GM23338 (cell line): ENCODE results near the gene MCOLN2. TPM values are rescaled to one million over a fixed set of nuclear protein-coding genes. Genes with fewer than 3 reads are reported as not detected.
A peak's percentile ranks its signal among the peaks of the same experiment; 100 is the strongest.

Experiments
- ATAC-seq: fragments of 200-7000 bp; cut with Tn5 transposase; 3 replicates; pipeline ENCODE4 v1.9.1; 2020
- DNase-seq: peaks from one replicate; pipeline ENCODE4 v3.0.0-alpha.2; 2015; ENCODE audit warnings: low spot score
- H2AFZ ChIP-seq: fragments of 200-600 bp; sonication (generic); 2 replicates; pipeline ENCODE4 v1.8.0; 2016; ENCODE audit warnings: antibody characterized with exemption, mild to moderate bottlenecking, moderate library complexity
- H3F3A ChIP-seq: fragments of 200-600 bp; sonication (generic); replicated peaks from 2 replicates; pipeline ENCODE4 v1.8.0; 2017; ENCODE audit warnings: antibody characterized with exemption, mixed run types, low read depth
- H3K27ac ChIP-seq: fragments of 200-600 bp; sonication (generic); 2 replicates; pipeline ENCODE4 v1.6.1; 2016; ENCODE audit warnings: low read depth
- H3K27me3 ChIP-seq: fragments of 200-600 bp; sonication (generic); 2 replicates; pipeline ENCODE4 v1.8.0; 2016; ENCODE audit warnings: mild to moderate bottlenecking, mixed run types, moderate library complexity; ENCODE audit not compliant: insufficient read depth
- H3K36me3 ChIP-seq: fragments of 200-600 bp; sonication (generic); 2 replicates; pipeline ENCODE4 v1.8.0; 2016; ENCODE audit warnings: mild to moderate bottlenecking; ENCODE audit not compliant: insufficient read depth
- H3K4me1 ChIP-seq: fragments of 200-600 bp; sonication (generic); 2 replicates; pipeline ENCODE4 v1.8.0; 2016; ENCODE audit warnings: mild to moderate bottlenecking, moderate library complexity; ENCODE audit not compliant: insufficient read depth
- H3K4me2 ChIP-seq: fragments of 200-600 bp; sonication (generic); 2 replicates; pipeline ENCODE4 v1.7.1; 2017; ENCODE audit warnings: mixed run types
- H3K4me3 ChIP-seq: fragments of 200-600 bp; sonication (generic); 2 replicates; pipeline ENCODE4 v1.6.1; 2016; ENCODE audit warnings: mixed run types
- H3K79me2 ChIP-seq: fragments of 200-600 bp; sonication (generic); replicated peaks from 2 replicates; pipeline ENCODE4 v1.8.0; 2017; ENCODE audit warnings: mild to moderate bottlenecking; ENCODE audit not compliant: insufficient read depth
- H3K9me2 ChIP-seq: fragments of 200-600 bp; sonication (generic); 2 replicates; pipeline ENCODE4 v1.8.0; 2017; ENCODE audit not compliant: insufficient read depth
- H4K20me1 ChIP-seq: fragments of 200-600 bp; sonication (generic); replicated peaks from 2 replicates; pipeline ENCODE4 v1.8.0; 2017; ENCODE audit warnings: mild to moderate bottlenecking; ENCODE audit not compliant: insufficient read depth
- H3K27ac Mint-ChIP-seq: 2 replicates; pipeline ENCODE4 v1.8.0; 2020; ENCODE audit warnings: inconsistent platforms, mild to moderate bottlenecking, moderate library complexity, mixed read lengths
- H3K27me3 Mint-ChIP-seq: 3 replicates; pipeline ENCODE4 v1.8.0; 2022; ENCODE audit warnings: low read depth, mild to moderate bottlenecking, moderate library complexity, mixed read lengths, inconsistent platforms; ENCODE audit not compliant: insufficient read depth, poor library complexity
- H3K36me3 Mint-ChIP-seq: 3 replicates; pipeline ENCODE4 v1.8.0; 2021; ENCODE audit warnings: low read depth, mild to moderate bottlenecking, inconsistent platforms, moderate library complexity, mixed read lengths
- H3K4me1 Mint-ChIP-seq: 3 replicates; pipeline ENCODE4 v1.8.0; 2020; ENCODE audit warnings: mild to moderate bottlenecking, inconsistent platforms, mixed read lengths
- H3K4me3 Mint-ChIP-seq: 3 replicates; pipeline ENCODE4 v1.8.0; 2021; ENCODE audit warnings: moderate library complexity, mild to moderate bottlenecking, inconsistent platforms, mixed read lengths
- H3K9me3 Mint-ChIP-seq: 3 replicates; pipeline ENCODE4 v1.8.0; 2020; ENCODE audit warnings: moderate library complexity, mild to moderate bottlenecking, inconsistent platforms, mixed read lengths
- ETS1 ChIP-seq: IDR thresholded peaks from 2 replicates; pipeline ENCODE4 v1.6.1; 2016; ENCODE audit warnings: antibody characterized with exemption
- EZH2 ChIP-seq: fragments of 200-600 bp; sonication (generic); IDR thresholded peaks from one replicate; pipeline ENCODE4 v1.8.0; 2017; ENCODE audit warnings: antibody characterized with exemption, mild to moderate bottlenecking, low read depth; ENCODE audit not compliant: unreplicated experiment
- EZH2phosphoT487 ChIP-seq: fragments of 200-600 bp; sonication (generic); IDR thresholded peaks from one replicate; pipeline ENCODE4 v1.8.1; 2018; ENCODE audit warnings: antibody characterized with exemption; ENCODE audit not compliant: unreplicated experiment
- JUNB ChIP-seq: IDR thresholded peaks from one replicate; pipeline ENCODE4 v1.6.1; 2016; ENCODE audit warnings: antibody characterized with exemption; ENCODE audit not compliant: unreplicated experiment
- NANOG ChIP-seq: IDR thresholded peaks from 2 replicates; pipeline ENCODE4 v1.6.1; 2016; ENCODE audit warnings: antibody characterized with exemption, borderline replicate concordance
- POLR2AphosphoS5 ChIP-seq: IDR thresholded peaks from 2 replicates; pipeline ENCODE4 v1.6.1; 2016; ENCODE audit warnings: antibody characterized with exemption, low read depth
- REST ChIP-seq: IDR thresholded peaks from one replicate; pipeline ENCODE4 v1.6.1; 2018; ENCODE audit warnings: antibody characterized with exemption; ENCODE audit not compliant: unreplicated experiment
- STAT1 ChIP-seq: IDR thresholded peaks from one replicate; pipeline ENCODE4 v1.6.1; 2016; ENCODE audit warnings: antibody characterized with exemption; ENCODE audit not compliant: unreplicated experiment
- ZNF331 ChIP-seq: fragments of 250-450 bp; sonication (Bioruptor Pico); IDR thresholded peaks from 2 replicates; pipeline ENCODE4 v1.5.0; 2020; ENCODE audit warnings: low read depth, mild to moderate bottlenecking, moderate library complexity
- polyA plus RNA-seq: library from polyadenylated mRNA; unstranded; fragments of >200 nt; fragmentation: Nextera tagmentation; extraction: Ambion mirVana; gene quantifications from 2 replicates; pipeline ENCODE4 v1.2.1, GENCODE V29; 2016
- total RNA-seq: library from RNA; depleted of rRNA; stranded (reverse); fragments of >200 nt; shearing (Covaris generic); gene quantifications from 2 replicates; pipeline ENCODE4 v1.2.3, GENCODE V29; 2014
- TF ChIP-seq, protein P1 (sequence below), 2 experiments: fragments of 200-600 bp in 1 of 2; sonication (generic) in 1 of 2; conservative IDR thresholded peaks; 2 replicates each; pipeline versions ENCODE4 v1.5.1 to v1.6.1; 2016 to 2017; ENCODE audit warnings: antibody characterized with exemption in 2 of 2, low read depth in 2 of 2, mild to moderate bottlenecking in 2 of 2, moderate library complexity in 1 of 2
- TF ChIP-seq, protein P2 (sequence below): fragments of 250-450 bp; sonication (Bioruptor Pico); IDR thresholded peaks from 2 replicates; pipeline ENCODE4 v1.5.0; 2020; ENCODE audit warnings: mild to moderate bottlenecking, moderate library complexity

The MCOLN2 gene
- total and polyA plus RNA-seq, 2 experiments from 2014 or later: 2.7 to 10.0 TPM

GRCh38 chr1:84946631-84947030, 50.3 kb downstream of the MCOLN2 start (continued):
- TF ChIP-seq ETS1: no peak
- no peak for TF ChIP-seq JUNB
- no peak for TF ChIP-seq EZH2phosphoT487
- no peak for TF ChIP-seq STAT1
- TF ChIP-seq POLR2AphosphoS5: no peak
- no peak for TF ChIP-seq ZNF331 (CRISPR knock-in tag)
- TF ChIP-seq REST: no peak
- TF ChIP-seq NANOG: no peak
- no peak for TF ChIP-seq EZH2
- TF ChIP-seq, protein P1, sequence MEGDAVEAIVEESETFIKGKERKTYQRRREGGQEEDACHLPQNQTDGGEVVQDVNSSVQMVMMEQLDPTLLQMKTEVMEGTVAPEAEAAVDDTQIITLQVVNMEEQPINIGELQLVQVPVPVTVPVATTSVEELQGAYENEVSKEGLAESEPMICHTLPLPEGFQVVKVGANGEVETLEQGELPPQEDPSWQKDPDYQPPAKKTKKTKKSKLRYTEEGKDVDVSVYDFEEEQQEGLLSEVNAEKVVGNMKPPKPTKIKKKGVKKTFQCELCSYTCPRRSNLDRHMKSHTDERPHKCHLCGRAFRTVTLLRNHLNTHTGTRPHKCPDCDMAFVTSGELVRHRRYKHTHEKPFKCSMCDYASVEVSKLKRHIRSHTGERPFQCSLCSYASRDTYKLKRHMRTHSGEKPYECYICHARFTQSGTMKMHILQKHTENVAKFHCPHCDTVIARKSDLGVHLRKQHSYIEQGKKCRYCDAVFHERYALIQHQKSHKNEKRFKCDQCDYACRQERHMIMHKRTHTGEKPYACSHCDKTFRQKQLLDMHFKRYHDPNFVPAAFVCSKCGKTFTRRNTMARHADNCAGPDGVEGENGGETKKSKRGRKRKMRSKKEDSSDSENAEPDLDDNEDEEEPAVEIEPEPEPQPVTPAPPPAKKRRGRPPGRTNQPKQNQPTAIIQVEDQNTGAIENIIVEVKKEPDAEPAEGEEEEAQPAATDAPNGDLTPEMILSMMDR (conservative IDR thresholded peaks at IDR 0.05; ENCODE audit: low read depth in 2 of 2): no peak

DNA sequence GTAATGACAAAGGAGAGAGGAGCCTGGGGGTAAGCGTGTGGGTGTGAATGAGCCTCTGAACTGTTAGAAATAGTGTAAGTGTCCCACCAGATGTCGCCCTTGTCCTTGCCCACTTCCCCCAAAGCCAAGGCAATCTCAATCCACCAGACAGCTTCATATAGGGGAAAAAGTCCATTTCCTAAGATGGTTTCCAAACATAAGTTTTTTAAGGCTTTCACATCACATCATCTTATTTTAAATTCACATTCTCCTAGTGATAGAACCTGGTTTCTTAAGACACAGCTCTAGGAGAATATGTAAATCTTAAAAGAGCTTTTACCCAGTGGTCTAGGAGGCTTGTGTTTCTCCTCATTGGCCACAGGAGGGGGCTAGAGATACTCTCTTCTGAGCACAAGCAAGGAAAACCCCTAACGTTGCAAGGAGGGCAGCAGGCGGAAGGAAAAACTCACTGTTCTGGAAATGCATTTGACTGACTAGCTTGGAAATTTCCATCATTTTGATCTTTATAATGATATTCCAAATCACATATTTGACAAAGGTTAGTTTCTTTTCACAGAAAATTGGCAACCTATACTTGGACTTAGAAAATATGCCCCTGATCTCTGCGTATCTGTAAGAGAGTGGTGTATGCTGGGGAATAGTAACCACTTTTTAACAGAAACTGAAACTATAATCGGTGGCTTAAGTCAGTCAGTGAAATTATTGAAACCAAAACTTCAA, 52.0 kb downstream of the MCOLN2 start:
- H3K4me3 Mint-ChIP-seq: no peak overlapping the region
- no peaks in the 10 kb centered on the region for H4K20me1 ChIP-seq
- peaks cover 15% of the 10 kb centered on the region for H3K4me1 ChIP-seq
- no peak overlapping the region for H3K4me2 ChIP-seq
- H3K4me3 ChIP-seq: no peak overlapping the region
- H2AFZ ChIP-seq: no peak overlapping the region
- H3K27me3 Mint-ChIP-seq: peaks cover 7% of the 10 kb centered on the region
- peaks cover 24% of the 10 kb centered on the region for H3K4me1 Mint-ChIP-seq
- H3K27ac Mint-ChIP-seq: peak overlapping the region; percentile 63
- no peaks in the 10 kb centered on the region for H3K79me2 ChIP-seq
- no peaks in the 10 kb centered on the region for H3K36me3 Mint-ChIP-seq
- no peaks in the 10 kb centered on the region for H3K36me3 ChIP-seq
- H3F3A ChIP-seq: no peaks in the 10 kb centered on the region
- H3K9me2 ChIP-seq: no peaks in the 10 kb centered on the region
- no peak overlapping the region for H3K27ac ChIP-seq
- no peaks in the 10 kb centered on the region for H3K27me3 ChIP-seq
- DNase-seq (peak; percentile 94), ATAC-seq (peak; percentile 93)
- no peaks in the 10 kb centered on the region; the same call in 2 of the 3 replicates for H3K9me3 Mint-ChIP-seq
- TF ChIP-seq, protein P2, sequence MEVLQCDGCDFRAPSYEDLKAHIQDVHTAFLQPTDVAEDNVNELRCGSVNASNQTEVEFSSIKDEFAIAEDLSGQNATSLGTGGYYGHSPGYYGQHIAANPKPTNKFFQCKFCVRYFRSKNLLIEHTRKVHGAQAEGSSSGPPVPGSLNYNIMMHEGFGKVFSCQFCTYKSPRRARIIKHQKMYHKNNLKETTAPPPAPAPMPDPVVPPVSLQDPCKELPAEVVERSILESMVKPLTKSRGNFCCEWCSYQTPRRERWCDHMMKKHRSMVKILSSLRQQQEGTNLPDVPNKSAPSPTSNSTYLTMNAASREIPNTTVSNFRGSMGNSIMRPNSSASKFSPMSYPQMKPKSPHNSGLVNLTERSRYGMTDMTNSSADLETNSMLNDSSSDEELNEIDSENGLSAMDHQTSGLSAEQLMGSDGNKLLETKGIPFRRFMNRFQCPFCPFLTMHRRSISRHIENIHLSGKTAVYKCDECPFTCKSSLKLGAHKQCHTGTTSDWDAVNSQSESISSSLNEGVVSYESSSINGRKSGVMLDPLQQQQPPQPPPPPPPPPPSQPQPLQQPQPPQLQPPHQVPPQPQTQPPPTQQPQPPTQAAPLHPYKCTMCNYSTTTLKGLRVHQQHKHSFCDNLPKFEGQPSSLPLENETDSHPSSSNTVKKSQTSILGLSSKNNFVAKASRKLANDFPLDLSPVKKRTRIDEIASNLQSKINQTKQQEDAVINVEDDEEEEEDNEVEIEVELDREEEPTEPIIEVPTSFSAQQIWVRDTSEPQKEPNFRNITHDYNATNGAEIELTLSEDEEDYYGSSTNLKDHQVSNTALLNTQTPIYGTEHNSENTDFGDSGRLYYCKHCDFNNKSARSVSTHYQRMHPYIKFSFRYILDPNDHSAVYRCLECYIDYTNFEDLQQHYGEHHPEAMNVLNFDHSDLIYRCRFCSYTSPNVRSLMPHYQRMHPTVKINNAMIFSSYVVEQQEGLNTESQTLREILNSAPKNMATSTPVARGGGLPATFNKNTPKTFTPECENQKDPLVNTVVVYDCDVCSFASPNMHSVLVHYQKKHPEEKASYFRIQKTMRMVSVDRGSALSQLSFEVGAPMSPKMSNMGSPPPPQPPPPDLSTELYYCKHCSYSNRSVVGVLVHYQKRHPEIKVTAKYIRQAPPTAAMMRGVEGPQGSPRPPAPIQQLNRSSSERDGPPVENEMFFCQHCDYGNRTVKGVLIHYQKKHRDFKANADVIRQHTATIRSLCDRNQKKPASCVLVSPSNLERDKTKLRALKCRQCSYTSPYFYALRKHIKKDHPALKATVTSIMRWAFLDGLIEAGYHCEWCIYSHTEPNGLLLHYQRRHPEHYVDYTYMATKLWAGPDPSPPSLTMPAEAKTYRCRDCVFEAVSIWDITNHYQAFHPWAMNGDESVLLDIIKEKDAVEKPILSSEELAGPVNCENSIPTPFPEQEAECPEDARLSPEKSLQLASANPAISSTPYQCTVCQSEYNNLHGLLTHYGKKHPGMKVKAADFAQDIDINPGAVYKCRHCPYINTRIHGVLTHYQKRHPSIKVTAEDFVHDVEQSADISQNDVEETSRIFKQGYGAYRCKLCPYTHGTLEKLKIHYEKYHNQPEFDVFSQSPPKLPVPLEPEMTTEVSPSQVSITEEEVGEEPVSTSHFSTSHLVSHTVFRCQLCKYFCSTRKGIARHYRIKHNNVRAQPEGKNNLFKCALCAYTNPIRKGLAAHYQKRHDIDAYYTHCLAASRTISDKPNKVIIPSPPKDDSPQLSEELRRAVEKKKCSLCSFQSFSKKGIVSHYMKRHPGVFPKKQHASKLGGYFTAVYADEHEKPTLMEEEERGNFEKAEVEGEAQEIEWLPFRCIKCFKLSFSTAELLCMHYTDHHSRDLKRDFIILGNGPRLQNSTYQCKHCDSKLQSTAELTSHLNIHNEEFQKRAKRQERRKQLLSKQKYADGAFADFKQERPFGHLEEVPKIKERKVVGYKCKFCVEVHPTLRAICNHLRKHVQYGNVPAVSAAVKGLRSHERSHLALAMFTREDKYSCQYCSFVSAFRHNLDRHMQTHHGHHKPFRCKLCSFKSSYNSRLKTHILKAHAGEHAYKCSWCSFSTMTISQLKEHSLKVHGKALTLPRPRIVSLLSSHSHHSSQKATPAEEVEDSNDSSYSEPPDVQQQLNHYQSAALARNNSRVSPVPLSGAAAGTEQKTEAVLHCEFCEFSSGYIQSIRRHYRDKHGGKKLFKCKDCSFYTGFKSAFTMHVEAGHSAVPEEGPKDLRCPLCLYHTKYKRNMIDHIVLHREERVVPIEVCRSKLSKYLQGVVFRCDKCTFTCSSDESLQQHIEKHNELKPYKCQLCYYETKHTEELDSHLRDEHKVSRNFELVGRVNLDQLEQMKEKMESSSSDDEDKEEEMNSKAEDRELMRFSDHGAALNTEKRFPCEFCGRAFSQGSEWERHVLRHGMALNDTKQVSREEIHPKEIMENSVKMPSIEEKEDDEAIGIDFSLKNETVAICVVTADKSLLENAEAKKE: no peak
- no peak for TF ChIP-seq EZH2
